K562 (cell line): ENCODE measurements around the gene PHKG2. TPM values are rescaled to one million over a fixed set of nuclear protein-coding genes. Genes with fewer than 3 reads are reported as not detected.

ENCODE experiments used
- ATAC-seq: fragments of 200-7000 bp; cut with Tn5 transposase; 3 replicates; pipeline ENCODE4 v1.9.1; 2020; ENCODE audit warnings: moderate library complexity
- BruUV-seq: library from RNA; stranded (reverse); fragments of 400-500 nt; replicated peaks from 2 replicates; lab custom pipeline; 2021; lab: Mats Ljungman, UMichigan
- CTCF ChIA-PET: fragments of 300-600 bp; formaldehyde crosslinking; extraction: SDS; loops from one replicate; lab custom pipeline; 2021; ENCODE audit warnings: low intra/inter-chr PET ratio; lab: Yijun Ruan, JAX
- POLR2A ChIA-PET: fragments of 300-600, 350-650 bp; sonication (Branson Sonifier 250); formaldehyde crosslinking; extraction: SDS; loops from one replicate; lab custom pipeline; 2021; ENCODE audit warnings: antibody characterized with exemption, inconsistent platforms; lab: Yijun Ruan, JAX
- DNase-seq, 4 experiments: peaks; one replicate each; pipeline versions ENCODE4 v3.0.0 to v3.0.0-alpha.2; 2011 to 2018; ENCODE audit warnings: low spot score in 3 of 4, mixed read lengths in 3 of 4; ENCODE audit errors: extremely low read depth in 1 of 4
- FAIRE-seq: peaks from 2 replicates; lab custom pipeline; 2011; peaks lifted over from hg19 to GRCh38; lab: Jason Lieb, UNC
- H2AFZ ChIP-seq: 2 replicates; pipeline ENCODE4 v1.6.0; 2011; ENCODE audit warnings: low read depth, low read length, control low read depth, inconsistent platforms
- H3K27ac ChIP-seq: fragments of 200-600 bp; 3 replicates; pipeline ENCODE4 v1.8.0; 2011; ENCODE audit warnings: low read depth, mild to moderate bottlenecking, control low read depth, inconsistent platforms, low read length, moderate library complexity, mixed read lengths; ENCODE audit errors: extremely low read depth
- H3K27me3 ChIP-seq, 2 experiments: fragments of 300-600 bp in 1 of 2; 2 replicates in 1 of 2; 3 replicates in 1 of 2; pipeline versions ENCODE4 v1.6.0 to v1.8.0; 2011; ENCODE audit warnings: inconsistent platforms in 2 of 2, low read length in 2 of 2, mild to moderate bottlenecking in 1 of 2, mixed read lengths in 1 of 2, moderate library complexity in 1 of 2; ENCODE audit not compliant: control insufficient read depth in 2 of 2, insufficient read depth in 2 of 2
- H3K36me3 ChIP-seq: fragments of 300-600 bp; 3 replicates; pipeline ENCODE4 v1.8.0; 2011; ENCODE audit warnings: mild to moderate bottlenecking, low read length, inconsistent platforms; ENCODE audit not compliant: control insufficient read depth, insufficient read depth
- H3K4me1 ChIP-seq, 2 experiments: fragments of 200-600 bp in 1 of 2; replicated peaks in 1 of 2; 2 replicates in 1 of 2; 3 replicates in 1 of 2; pipeline versions ENCODE4 v1.5.1 to v1.8.0; 2011; ENCODE audit warnings: inconsistent platforms in 2 of 2, low read length in 2 of 2, mild to moderate bottlenecking in 1 of 2, mixed read lengths in 1 of 2, moderate library complexity in 1 of 2; ENCODE audit not compliant: control insufficient read depth in 2 of 2, insufficient read depth in 2 of 2
- H3K4me2 ChIP-seq: 2 replicates; pipeline ENCODE4 v1.6.1; 2011; ENCODE audit warnings: low read length, control low read depth, inconsistent platforms, mixed read lengths; ENCODE audit not compliant: insufficient read depth
- H3K4me3 ChIP-seq: fragments of 200-600 bp; sonication (generic), shearing (Covaris generic); 2 replicates; pipeline ENCODE4 v1.5.1; 2016; ENCODE audit warnings: control low read depth, inconsistent platforms
- H3K79me2 ChIP-seq: fragments of 200-600 bp; 3 replicates; pipeline ENCODE4 v1.8.0; 2011; ENCODE audit warnings: low read length, inconsistent platforms; ENCODE audit not compliant: control insufficient read depth, insufficient read depth
- H3K9ac ChIP-seq, 2 experiments: 2 replicates each; pipeline versions ENCODE4 v1.6.0 to v1.6.1; 2011; ENCODE audit warnings: low read depth in 2 of 2, low read length in 2 of 2, control low read depth in 1 of 2, inconsistent platforms in 1 of 2, mild to moderate bottlenecking in 1 of 2, mixed read lengths in 1 of 2; ENCODE audit not compliant: insufficient read depth in 1 of 2
- H3K9me1 ChIP-seq: one replicate; pipeline ENCODE4 v1.6.0; 2011; ENCODE audit warnings: inconsistent platforms, mild to moderate bottlenecking, low read length, moderate library complexity; ENCODE audit not compliant: control insufficient read depth, insufficient read depth
- H3K9me3 ChIP-seq: replicated peaks from 2 replicates; pipeline ENCODE4 v1.5.1; 2011; ENCODE audit warnings: low read depth, low read length, inconsistent platforms; ENCODE audit not compliant: control insufficient read depth, insufficient read depth
- H4K20me1 ChIP-seq: replicated peaks from 2 replicates; pipeline ENCODE4 v1.6.1; 2011; ENCODE audit warnings: low read length, inconsistent platforms, mixed read lengths; ENCODE audit not compliant: control insufficient read depth, insufficient read depth
- KLF1 ChIP-seq: fragments of 450-650 bp; IDR thresholded peaks from 2 replicates; pipeline ENCODE4 v1.6.1; 2016; ENCODE audit warnings: missing genetic modification characterization, missing compliant biosample characterization
- MCM3 ChIP-seq: fragments of 450-650 bp; IDR thresholded peaks from 2 replicates; pipeline ENCODE4 v1.6.1; 2016
- MED1 ChIP-seq: sonication (generic); formaldehyde crosslinking; IDR thresholded peaks from 2 replicates; pipeline ENCODE4 v1.8.1; 2023; ENCODE audit warnings: missing genetic modification reagents, borderline replicate concordance
- NFIC ChIP-seq: fragments of 450-650 bp; IDR thresholded peaks from 2 replicates; pipeline ENCODE4 v1.6.1; 2017; ENCODE audit warnings: mild to moderate bottlenecking, inconsistent platforms
- PML ChIP-seq: IDR thresholded peaks from 2 replicates; pipeline ENCODE4 v1.6.1; 2012; ENCODE audit warnings: low read length, inconsistent platforms
- TEAD1 ChIP-seq, 2 experiments: fragments of 450-650 bp in 1 of 2; sonication (generic) in 1 of 2; formaldehyde crosslinking; IDR thresholded peaks; 2 replicates each; pipeline versions ENCODE4 v1.4.0 to v1.8.0; 2020 to 2022; ENCODE audit warnings: mild to moderate bottlenecking in 2 of 2, missing genetic modification reagents in 1 of 2
- WGBS: fragments of 100-300 bp; shearing (Covaris generic); methylation state at CpG from one replicate; pipeline ENCODE4 v1.1.6; 2016; ENCODE audit warnings: low coverage, mixed read lengths; ENCODE audit not compliant: insufficient coverage; ENCODE audit errors: missing lambda C conversion rate; 5-methylcytosine and 5-hydroxymethylcytosine counted together
- in situ Hi-C: fragments of 300-500 bp; cut with MboI; formaldehyde crosslinking; loops from 4 replicates; pipeline ENCODE4 v1.15.0; 2018; ENCODE audit warnings: inconsistent platforms, mixed read lengths
- intact Hi-C: fragments of 100-400 bp; cut with micrococcal nuclease; formaldehyde crosslinking; loops from 2 replicates; pipeline ENCODE4 v1.14.2; 2022
- polyA plus RNA-seq, 8 experiments: library from polyadenylated mRNA; depleted of rRNA in 4 of 8; stranded (reverse) in 5 of 8; unstranded in 3 of 8; fragments of >200 nt; fragmentation: Nextera tagmentation in 2 of 8; fragmentation: Illumina TruSeq in 1 of 8; extraction: Ambion mirVana in 2 of 8; extraction: Trizol in 1 of 8; gene quantifications; 2 replicates each; pipeline versions ENCODE4 v1.2.1 to v1.2.3, GENCODE V29; 2011 to 2014; ENCODE audit warnings: inconsistent platforms in 1 of 8, missing spikeins in 1 of 8
- total RNA-seq, 7 experiments: library from RNA; depleted of rRNA in 6 of 7; stranded (reverse); fragments of >200 nt in 6 of 7; fragmentation: Illumina TruSeq in 2 of 7; extraction: Trizol in 2 of 7; gene quantifications; 2 replicates each; pipeline versions ENCODE4 v1.2.1 to v1.2.3, GENCODE V29; 2011 to 2021; ENCODE audit warnings: low replicate concordance in 1 of 7
- TF ChIP-seq, protein P1 (sequence below): fragments of 450-650 bp; IDR thresholded peaks from 2 replicates; pipeline ENCODE4 v1.6.1; 2018; ENCODE audit not compliant: partially characterized antibody

Gene PHKG2
- total and polyA plus RNA-seq, 9 of the 15 experiments (the other 6 are each of a cell fraction or from before 2014, with no cell fraction given): 5.8 to 54.2 (median 30.7) TPM

DNA sequence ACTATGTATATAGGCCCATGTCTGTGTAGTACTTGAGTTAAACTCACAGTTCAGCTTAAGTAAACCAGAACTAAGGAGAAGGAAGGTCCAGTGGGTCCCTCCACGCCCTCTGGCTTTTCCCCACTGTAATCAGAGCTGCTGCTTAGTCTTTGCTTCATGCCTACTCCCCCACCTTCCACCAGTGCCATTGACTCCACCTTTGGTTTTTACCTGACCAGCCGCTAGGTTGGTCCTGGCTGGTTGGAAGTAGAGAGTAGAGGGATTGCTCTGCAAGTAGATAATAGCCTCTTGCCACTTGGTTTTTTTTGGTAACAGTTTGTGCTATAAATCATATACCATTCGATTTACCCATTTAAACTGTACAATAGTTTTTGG is 22.8 kb upstream of the PHKG2 start:
- 94% methylated on average over 3 of the region's 3 CpGs for WGBS
- ChIA-PET POLR2A (interaction anchor here (0.6 to 3.0 kb wide), 7 partner anchors 10 to 228 kb away, joined by 3 to 19 read pairs (median 3); partner anchors contain the start of gene PHKG2), CTCF (no interaction called here)
- Histone ChIP-seq H3K79me2 (peaks cover 12% of the 10 kb centered on the region; the same call in 2 of the 3 replicates), H3K4me3 (no peak overlapping the region), H3K9ac (no peak overlapping the region), H3K4me2 (no peak overlapping the region), H3K9me1 (no peaks in the 10 kb centered on the region)
- no peak for FAIRE-seq
- TF ChIP-seq PML (no peak), KLF1 (tag) (no peak), MED1 (CRISPR knock-in tag) (no peak), TEAD1 (CRISPR knock-in tag; IDR thresholded peaks at IDR 0.05) (no peak), NFIC (no peak), MCM3 (no peak)
- TF ChIP-seq, protein P1, sequence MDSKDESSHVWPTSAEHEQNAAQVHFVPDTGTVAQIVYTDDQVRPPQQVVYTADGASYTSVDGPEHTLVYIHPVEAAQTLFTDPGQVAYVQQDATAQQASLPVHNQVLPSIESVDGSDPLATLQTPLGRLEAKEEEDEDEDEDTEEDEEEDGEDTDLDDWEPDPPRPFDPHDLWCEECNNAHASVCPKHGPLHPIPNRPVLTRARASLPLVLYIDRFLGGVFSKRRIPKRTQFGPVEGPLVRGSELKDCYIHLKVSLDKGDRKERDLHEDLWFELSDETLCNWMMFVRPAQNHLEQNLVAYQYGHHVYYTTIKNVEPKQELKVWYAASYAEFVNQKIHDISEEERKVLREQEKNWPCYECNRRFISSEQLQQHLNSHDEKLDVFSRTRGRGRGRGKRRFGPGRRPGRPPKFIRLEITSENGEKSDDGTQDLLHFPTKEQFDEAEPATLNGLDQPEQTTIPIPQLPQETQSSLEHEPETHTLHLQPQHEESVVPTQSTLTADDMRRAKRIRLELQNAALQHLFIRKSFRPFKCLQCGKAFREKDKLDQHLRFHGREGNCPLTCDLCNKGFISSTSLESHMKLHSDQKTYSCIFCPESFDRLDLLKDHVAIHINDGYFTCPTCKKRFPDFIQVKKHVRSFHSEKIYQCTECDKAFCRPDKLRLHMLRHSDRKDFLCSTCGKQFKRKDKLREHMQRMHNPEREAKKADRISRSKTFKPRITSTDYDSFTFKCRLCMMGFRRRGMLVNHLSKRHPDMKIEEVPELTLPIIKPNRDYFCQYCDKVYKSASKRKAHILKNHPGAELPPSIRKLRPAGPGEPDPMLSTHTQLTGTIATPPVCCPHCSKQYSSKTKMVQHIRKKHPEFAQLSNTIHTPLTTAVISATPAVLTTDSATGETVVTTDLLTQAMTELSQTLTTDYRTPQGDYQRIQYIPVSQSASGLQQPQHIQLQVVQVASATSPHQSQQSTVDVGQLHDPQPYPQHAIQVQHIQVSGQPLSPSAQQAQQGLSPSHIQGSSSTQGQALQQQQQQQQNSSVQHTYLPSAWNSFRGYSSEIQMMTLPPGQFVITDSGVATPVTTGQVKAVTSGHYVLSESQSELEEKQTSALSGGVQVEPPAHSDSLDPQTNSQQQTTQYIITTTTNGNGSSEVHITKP: no peak
- TF ChIP-seq, all 486 proteins: peak for 0
- intact Hi-C loops (no loop called here), in situ Hi-C loops (no loop called here)
- Histone ChIP-seq H3K27me3 (no peaks in the 10 kb centered on the region), H3K9me3 (no peaks in the 10 kb centered on the region), H3K4me1 (peaks cover 0 to 8% of the 10 kb centered on the region in 2 experiments; a peak in 2 of 5 replicates), H3K36me3 (peaks cover 96% of the 10 kb centered on the region), H3K27ac (no peak overlapping the region), H2AFZ (no peak overlapping the region), H4K20me1 (no peaks in the 10 kb centered on the region)
- no TSS peak for BruUV-seq
- ATAC-seq (no peak), DNase-seq (no peak)
